HG03469 (cell line): ENCODE data around the gene GRAP2.

ENCODE experiments used
- ATAC-seq: cut with Tn5 transposase; IDR thresholded peaks from one replicate; pipeline ENCODE4 v1.9.1; 2021; ENCODE audit warnings: mild to moderate bottlenecking, moderate library complexity, moderate number of reproducible peaks; ENCODE audit not compliant: unreplicated experiment

Gene GRAP2

DNA sequence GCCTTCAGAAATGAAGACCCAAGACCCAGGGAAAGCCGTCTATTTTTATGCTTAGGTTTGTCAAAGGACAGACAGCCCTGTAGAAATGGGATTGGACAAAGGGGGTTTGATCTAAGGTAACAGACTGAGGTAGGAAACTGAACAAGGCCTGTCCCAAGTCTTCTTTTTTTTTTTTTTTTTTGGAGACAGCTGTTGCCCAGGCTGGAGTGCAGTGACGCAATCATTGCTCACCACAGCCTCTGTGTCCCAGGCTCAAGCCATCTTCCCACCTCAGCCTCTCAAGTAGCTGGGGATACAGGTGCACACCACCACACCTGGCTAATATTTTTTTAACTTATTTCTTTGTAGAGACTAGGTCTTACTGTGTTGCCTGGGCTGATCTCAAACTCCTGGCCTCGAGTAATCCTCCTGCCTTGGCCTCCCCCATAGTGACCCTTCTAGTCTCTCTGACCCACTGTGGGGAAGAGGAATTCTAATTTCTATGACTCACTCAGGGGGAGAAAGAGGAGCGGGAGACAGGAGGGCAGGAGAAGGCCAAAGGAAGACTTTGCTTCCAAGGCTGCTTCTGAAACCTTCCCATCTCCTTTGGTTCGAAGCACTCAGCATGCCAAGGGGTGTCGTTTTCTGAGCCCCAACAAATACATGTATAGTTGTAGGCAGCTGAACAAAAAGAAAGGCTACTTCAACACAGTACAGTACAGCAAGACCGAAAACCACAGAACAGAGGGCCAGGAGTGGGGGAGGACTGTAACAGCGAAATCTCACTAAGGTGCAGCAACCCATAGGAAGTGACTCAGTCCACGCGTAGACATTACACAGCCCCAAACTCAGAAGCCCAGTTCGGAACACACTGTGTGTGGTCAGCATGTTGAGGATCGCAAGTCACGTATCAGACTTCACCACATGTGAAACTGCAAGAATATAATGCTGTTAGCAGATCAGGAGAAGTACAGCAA, 60.2 kb downstream of the GRAP2 start:
- ATAC-seq = peak; percentile 67

DNA sequence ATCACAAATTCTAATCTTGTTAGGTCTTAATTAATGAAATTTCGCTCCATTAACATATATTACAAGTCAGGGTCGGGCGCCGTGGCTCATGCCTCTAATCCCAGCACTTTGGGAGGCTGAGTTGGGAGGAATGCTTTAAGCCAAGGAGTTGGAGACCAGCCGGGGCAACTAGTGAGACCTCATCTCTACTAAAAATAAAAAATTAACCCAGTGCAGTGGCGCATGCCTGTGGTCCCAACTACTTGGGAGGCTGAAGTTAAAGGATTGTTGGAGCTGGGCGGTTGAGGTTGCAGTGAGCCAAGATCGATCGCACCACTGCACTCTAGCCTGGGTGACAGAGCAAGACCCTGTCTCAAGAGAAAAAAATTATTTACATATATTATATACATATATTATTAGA, 61.2 kb downstream of the GRAP2 start:
- no peak for ATAC-seq

DNA sequence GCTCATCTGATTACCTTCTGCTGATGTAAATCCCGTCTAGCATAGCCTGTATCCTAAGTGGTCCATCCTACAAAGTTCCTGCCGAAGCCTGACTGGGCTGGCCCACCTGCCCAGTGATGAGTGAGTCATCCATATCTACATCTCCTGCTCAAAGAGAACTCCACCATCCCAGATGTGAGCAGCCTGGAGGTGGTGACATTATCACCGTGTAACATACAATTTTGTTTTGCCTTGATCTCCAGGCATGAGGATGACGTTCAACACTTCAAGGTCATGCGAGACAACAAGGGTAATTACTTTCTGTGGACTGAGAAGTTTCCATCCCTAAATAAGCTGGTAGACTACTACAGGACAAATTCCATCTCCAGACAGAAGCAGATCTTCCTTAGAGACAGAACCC, 64.9 kb downstream of the GRAP2 start:
- no peak for ATAC-seq

- ATAC-seq = no peak
These were observed 65.6 kb downstream of the GRAP2 start for GRCh38 chr22:39966470-39966869.

GRCh38 chr22:39967103-39967829, 66.4 kb downstream of the GRAP2 start:
- no peak for ATAC-seq

- no peak for ATAC-seq
These were observed 67.4 kb downstream of the GRAP2 start for GRCh38 chr22:39967996-39968972.

DNA sequence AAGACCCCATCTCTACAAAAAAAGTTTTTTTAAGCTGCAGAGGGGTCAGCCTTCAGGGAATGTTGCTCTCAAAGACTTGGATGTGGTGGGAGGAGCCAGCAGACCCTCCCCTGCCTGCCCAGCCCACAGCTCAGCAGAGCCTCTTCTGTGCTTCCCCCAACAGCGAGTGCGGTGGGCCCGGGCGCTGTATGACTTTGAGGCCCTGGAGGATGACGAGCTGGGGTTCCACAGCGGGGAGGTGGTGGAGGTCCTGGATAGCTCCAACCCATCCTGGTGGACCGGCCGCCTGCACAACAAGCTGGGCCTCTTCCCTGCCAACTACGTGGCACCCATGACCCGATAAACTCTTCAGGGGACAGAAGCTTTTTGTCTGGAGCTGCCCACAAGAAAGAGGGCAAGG, 69.9 kb downstream of the GRAP2 start:
- ATAC-seq = no peak

GRCh38 chr22:39972641-39973040, 71.8 kb downstream of the GRAP2 start:
- ATAC-seq = no peak

- no peak for ATAC-seq
These were observed 72.8 kb downstream of the GRAP2 start for GRCh38 chr22:39973656-39974055.

DNA sequence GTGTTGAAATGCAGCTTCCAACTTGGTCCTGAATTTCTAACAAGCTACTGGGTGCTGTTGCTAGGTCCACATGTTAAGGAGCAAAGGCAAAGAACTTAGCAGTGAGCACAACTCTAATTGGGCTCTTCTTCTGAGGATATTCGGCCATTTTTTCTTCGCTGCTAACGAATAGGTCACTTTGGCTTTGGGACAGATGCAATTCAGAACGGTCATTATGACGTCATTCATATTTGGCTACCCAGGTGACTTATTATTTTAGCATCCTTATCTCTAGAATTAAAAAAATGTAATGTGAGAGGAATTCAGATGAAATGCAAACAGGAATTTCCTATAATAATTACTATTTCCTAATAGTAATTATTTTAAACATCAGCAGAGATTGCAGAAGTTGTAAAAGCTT, 73.2 kb downstream of the GRAP2 start:
- ATAC-seq = no peak

- no peak for ATAC-seq
These were observed 78.2 kb downstream of the GRAP2 start for GRCh38 chr22:39979048-39979447.

GRCh38 chr22:39979458-39979857, 78.6 kb downstream of the GRAP2 start:
- no peak for ATAC-seq

GRCh38 chr22:39980596-39980995, 79.7 kb downstream of the GRAP2 start:
- ATAC-seq = no peak

DNA sequence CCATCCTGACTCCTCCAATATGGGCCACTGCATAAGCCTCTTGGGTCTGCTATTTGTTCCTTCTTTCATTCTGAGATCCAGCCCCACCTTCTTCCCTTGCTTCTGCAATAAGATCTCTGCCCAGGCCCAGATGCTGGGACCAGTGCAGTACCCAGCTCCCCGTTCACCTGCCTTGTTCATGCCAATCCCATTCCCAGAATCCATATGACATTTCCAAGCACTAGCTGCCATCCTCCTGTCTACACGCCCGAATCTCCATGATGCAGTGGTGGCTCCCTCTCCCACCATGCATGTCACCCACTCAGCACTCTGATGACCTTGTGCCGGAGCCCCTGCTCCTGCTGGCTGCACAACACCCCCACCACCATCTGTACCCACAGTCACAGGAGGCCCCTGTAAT, 82.5 kb downstream of the GRAP2 start:
- no peak for ATAC-seq

GRCh38 chr22:39984006-39984405, 83.1 kb downstream of the GRAP2 start:
- no peak for ATAC-seq

GRCh38 chr22:39984746-39985145, 83.9 kb downstream of the GRAP2 start:
- no peak for ATAC-seq

DNA sequence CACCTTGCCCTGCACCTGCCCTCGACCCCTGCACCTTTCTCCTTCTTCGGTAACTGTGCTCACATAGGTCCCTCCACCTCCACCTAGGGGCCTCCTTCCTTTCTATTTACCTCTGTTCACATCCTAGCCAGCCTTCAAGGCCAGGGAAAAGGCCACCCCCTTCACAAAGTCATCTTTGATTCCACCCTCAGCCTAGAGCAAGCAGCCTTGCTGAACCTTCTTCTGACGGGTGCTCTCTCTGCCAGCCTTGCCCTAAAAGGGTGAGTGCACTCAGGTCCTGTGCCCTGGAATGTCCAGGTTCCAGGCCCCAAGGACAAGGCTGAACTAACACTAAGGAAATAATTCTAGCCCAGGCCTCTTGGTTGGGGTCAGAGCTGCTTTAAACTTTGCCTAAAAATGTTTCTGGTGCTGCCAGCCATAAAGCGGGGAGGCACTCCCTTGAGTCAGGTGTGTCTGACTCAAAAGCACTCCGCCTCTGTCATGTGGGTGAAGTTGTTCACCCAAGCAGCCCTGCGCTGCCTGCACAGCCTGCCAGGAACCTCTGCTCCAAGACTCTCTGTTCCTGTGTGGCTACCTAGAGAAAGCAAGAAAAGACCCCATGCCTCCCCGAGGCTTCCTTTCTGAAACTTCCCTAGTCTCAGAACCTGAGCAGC, 84.6 kb downstream of the GRAP2 start:
- no peak for ATAC-seq

DNA sequence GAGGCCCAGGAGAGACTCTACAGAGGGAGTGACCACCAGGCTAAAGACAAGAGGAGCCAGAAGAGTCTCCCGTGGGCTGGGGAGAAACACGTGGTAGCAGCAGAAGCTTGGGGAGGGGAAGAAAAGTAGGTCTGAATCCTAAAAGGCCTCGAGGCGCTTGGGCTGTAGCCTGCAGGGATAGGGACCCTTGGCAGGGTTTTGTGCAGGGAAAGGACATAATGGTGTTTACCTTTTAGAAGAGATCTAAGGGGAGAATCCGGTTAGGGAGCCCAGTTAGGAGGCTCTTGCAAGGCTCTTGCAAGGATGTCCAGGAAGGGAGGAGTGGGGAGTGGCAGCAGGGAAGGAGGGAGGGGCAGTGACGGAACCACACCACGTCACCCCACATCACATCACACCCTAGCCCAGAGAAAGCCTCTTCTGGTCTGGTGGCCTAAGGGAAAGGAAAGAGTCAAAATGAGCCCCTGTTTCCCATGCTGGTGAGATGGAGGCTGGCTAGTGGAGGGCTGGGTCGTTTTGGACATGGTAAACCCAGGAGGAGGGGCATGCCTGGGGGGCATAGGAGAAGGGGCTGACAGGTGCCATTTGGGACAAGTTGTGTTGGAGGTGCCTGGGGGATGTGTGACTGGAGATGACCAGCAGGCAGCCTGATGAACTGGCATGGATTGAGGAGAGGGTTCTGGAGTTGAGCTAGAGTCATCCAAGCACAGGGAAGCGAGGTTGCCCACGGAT, 87.7 kb downstream of the GRAP2 start:
- ATAC-seq = no peak

DNA sequence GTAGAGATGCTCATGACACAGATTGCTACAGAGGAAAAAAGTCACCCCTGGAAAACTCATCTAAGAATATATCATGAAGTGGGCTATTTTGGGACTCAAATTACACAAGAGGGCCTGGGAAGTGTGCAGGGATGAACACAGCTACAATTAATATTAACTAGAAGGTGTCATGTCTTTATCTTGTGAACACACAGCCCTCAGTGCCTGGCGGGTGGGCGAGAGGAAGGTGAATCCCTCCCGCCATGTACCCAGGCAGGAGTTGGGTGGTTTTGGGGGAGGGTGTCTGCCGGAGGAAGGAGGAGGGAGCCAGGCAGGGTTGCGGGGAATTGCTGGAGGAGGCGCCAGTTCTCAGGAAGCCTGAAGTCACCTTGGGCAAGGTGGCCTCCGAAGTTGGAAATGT, 88.7 kb downstream of the GRAP2 start:
- no peak for ATAC-seq

DNA sequence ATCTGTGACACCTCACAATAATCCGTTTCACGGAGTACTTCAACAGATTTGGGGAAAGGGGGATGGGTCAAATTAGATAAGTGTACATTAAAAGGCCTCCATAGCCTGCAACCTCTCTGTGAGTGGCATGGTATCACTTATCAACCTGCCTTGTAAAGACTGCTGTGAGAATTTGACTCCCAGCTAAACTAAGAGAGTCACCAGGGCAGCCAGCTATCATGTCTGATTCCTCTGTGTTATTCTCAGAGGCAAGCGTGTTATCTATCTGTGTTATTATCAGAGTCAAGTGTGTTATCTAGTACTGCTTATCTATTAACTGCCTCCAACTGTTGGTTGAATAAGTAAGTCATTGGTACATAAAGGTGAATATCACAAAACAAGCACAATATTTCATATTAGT, 89.8 kb downstream of the GRAP2 start:
- no peak for ATAC-seq
